ENCODE results near the gene PDE4D.

GRCh38 chr5:59174248-59174844 lies 719.2 kb downstream of the PDE4D start:
- no peak for TF ChIP-seq POLR2A (IDR thresholded peaks at IDR 0.05)
- TF ChIP-seq, protein P1, sequence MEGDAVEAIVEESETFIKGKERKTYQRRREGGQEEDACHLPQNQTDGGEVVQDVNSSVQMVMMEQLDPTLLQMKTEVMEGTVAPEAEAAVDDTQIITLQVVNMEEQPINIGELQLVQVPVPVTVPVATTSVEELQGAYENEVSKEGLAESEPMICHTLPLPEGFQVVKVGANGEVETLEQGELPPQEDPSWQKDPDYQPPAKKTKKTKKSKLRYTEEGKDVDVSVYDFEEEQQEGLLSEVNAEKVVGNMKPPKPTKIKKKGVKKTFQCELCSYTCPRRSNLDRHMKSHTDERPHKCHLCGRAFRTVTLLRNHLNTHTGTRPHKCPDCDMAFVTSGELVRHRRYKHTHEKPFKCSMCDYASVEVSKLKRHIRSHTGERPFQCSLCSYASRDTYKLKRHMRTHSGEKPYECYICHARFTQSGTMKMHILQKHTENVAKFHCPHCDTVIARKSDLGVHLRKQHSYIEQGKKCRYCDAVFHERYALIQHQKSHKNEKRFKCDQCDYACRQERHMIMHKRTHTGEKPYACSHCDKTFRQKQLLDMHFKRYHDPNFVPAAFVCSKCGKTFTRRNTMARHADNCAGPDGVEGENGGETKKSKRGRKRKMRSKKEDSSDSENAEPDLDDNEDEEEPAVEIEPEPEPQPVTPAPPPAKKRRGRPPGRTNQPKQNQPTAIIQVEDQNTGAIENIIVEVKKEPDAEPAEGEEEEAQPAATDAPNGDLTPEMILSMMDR (IDR thresholded peaks at IDR 0.05): peak; percentile 40 to 85 (median 76)

Measured in esophagus squamous epithelium (tissue), 4 donors.